ENCODE results near the gene CCDC82.

DNA sequence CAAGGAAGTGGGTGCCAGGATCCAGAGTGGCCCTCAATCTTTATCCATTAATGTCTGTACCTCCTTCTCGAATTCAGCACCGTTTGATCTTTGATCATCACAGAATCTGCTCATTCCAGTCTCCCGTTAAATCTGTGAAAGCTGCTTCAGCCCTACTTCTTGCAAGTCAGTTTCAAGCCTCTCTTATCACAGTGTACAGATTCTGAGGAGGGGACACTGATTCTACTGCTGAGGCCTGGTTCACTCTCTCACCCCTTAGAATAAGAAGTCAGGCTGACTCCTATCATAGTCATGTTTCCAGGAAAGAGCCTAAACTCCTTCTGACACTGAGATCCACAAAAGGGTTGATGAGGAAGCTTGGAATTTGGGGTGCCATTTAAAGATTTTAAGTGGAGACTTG is 85.7 kb downstream of the CCDC82 start:
- TF ChIP-seq, protein P1, sequence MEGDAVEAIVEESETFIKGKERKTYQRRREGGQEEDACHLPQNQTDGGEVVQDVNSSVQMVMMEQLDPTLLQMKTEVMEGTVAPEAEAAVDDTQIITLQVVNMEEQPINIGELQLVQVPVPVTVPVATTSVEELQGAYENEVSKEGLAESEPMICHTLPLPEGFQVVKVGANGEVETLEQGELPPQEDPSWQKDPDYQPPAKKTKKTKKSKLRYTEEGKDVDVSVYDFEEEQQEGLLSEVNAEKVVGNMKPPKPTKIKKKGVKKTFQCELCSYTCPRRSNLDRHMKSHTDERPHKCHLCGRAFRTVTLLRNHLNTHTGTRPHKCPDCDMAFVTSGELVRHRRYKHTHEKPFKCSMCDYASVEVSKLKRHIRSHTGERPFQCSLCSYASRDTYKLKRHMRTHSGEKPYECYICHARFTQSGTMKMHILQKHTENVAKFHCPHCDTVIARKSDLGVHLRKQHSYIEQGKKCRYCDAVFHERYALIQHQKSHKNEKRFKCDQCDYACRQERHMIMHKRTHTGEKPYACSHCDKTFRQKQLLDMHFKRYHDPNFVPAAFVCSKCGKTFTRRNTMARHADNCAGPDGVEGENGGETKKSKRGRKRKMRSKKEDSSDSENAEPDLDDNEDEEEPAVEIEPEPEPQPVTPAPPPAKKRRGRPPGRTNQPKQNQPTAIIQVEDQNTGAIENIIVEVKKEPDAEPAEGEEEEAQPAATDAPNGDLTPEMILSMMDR (conservative IDR thresholded peaks at IDR 0.05; ENCODE audit: low read length), result no peak
- no peak for TF ChIP-seq EZH2phosphoT487 (IDR thresholded peaks at IDR 0.05; ENCODE audit: borderline replicate concordance, low read depth, low read length)
